ENCODE results near the gene CAND2. TPM values are rescaled to one million over a fixed set of nuclear protein-coding genes. Genes with fewer than 3 reads are reported as not detected.

CAND2 gene
- total and polyA plus RNA-seq, 9 of the 15 experiments (the other 6 are each of a cell fraction or from before 2014, with no cell fraction given) = 0.91 to 14.9 (median 4.3) TPM

GRCh38 chr3:12840591-12841148 is 44.2 kb downstream of the CAND2 start (continued):
- TF ChIP-seq ZBTB26 (CRISPR knock-in tag; IDR thresholded peaks at IDR 0.05) = no peak
- TF ChIP-seq HNRNPUL1 (IDR thresholded peaks at IDR 0.05; ENCODE audit: low read length) = peak; percentile 37; the same call in 1 of the 2 replicates
- no peak for TF ChIP-seq COPS2 (conservative IDR thresholded peaks at IDR 0.05)
- TF ChIP-seq ETV6 (IDR thresholded peaks at IDR 0.05; ENCODE audit: borderline replicate concordance in 1 of 2, low read depth in 2 of 2, low read length in 1 of 2) = no peak
- peak; percentile 25; the same call in 1 of the 2 replicates for TF ChIP-seq ETV6 (CRISPR knock-in tag; IDR thresholded peaks at IDR 0.05; ENCODE audit: borderline replicate concordance)
- TF ChIP-seq MTA3 (IDR thresholded peaks at IDR 0.05; ENCODE audit: borderline replicate concordance) = no peak
- no peak for TF ChIP-seq GTF2E2 (tag; IDR thresholded peaks at IDR 0.05)
- no peak for TF ChIP-seq MAFK (IDR thresholded peaks at IDR 0.05; ENCODE audit: low read length)
- TF ChIP-seq FOXA3 (CRISPR knock-in tag; conservative IDR thresholded peaks at IDR 0.05 in 1 of 2, IDR thresholded peaks at IDR 0.05 in 1 of 2) = 0 out of 4 replicates have a peak, but pooled peaks of 1 of the 2 experiments have one; percentile 13
- TF ChIP-seq, protein P1, sequence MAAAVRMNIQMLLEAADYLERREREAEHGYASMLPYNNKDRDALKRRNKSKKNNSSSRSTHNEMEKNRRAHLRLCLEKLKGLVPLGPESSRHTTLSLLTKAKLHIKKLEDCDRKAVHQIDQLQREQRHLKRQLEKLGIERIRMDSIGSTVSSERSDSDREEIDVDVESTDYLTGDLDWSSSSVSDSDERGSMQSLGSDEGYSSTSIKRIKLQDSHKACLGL (CRISPR knock-in tag; IDR thresholded peaks at IDR 0.05; ENCODE audit: borderline replicate concordance, poor library complexity, severe bottlenecking) = no peak
- no peak for TF ChIP-seq HDAC1 (IDR thresholded peaks at IDR 0.05)
- TF ChIP-seq KLF10 (CRISPR knock-in tag; IDR thresholded peaks at IDR 0.05) = no peak; the same call in 1 of the 2 replicates
- TF ChIP-seq RBM39 (optimal IDR thresholded peaks at IDR 0.05; ENCODE audit: low read depth, low read length) = peak; percentile 6
- TF ChIP-seq ELK3 (CRISPR knock-in tag; IDR thresholded peaks at IDR 0.05) = no peak
- no peak for TF ChIP-seq ZKSCAN8 (CRISPR knock-in tag; IDR thresholded peaks at IDR 0.05)
- TF ChIP-seq SIN3A (IDR thresholded peaks at IDR 0.05; ENCODE audit: borderline replicate concordance in 2 of 2, control insufficient read depth in 1 of 2, low read depth in 2 of 2, low read length in 2 of 2) = peak in 1 of 2 experiments; percentile 75; a peak in 1 of 4 replicates
- peak; percentile 83 for TF ChIP-seq CHD1 (IDR thresholded peaks at IDR 0.05; ENCODE audit: low read length)

Data from K562 (cell line).